Sciatic nerve (tissue), 2 donors: ENCODE measurements around the gene HAO2. TPM values are rescaled to one million over a fixed set of nuclear protein-coding genes. Genes with fewer than 3 reads are reported as not detected.
A peak's percentile ranks its signal among the peaks of the same experiment; 100 is the strongest.
"Not testable (repeated sequence)": the region's sequence is repeated elsewhere in the genome, so short reads cannot be mapped to it uniquely, and the experiment has no call there.

Experiments used
- ATAC-seq: fragments of 200-7000 bp; cut with Tn5 transposase; one replicate; pipeline ENCODE4 v1.9.1; 2020; ENCODE audit warnings: mild to moderate bottlenecking, moderate library complexity
- DNase-seq: peaks from one replicate; pipeline ENCODE4 v3.0.0-alpha.2; 2020; ENCODE audit warnings: low spot score
- intact Hi-C: fragments of 100-400 bp; cut with DNase I; formaldehyde crosslinking; loops from one replicate; pipeline ENCODE4 v1.14.2; 2022
- total RNA-seq: library from RNA; stranded (reverse); fragmentation: NEBNext Ultra II Directional; extraction: Animal tissue kit (Norgen Biotek cat#: 25700); gene quantifications from one replicate; pipeline ENCODE4 v1.2.1, GENCODE V29; 2021
- donor health status: DM: no; HTN: no; CAD: no.
- donor health status: DM: no; HTN: no; CAD: no.

Gene HAO2
- total RNA-seq, 1 donor from 2014 or later, result not detected

GRCh38 chr1:119340861-119341261, 27.7 kb upstream of the HAO2 start:
- intact Hi-C loops, result no loop called here
- no peak for ATAC-seq
- DNase-seq, result no peak

GRCh38 chr1:119341372-119341947, 27.1 kb upstream of the HAO2 start:
- no peak for DNase-seq
- intact Hi-C loops, result no loop called here
- no peak for ATAC-seq

- DNase-seq, result no peak
- intact Hi-C loops, result no loop called here
- ATAC-seq, result no peak
Measured at GRCh38 chr1:119345398-119345797, 23.2 kb upstream of the HAO2 start.

GRCh38 chr1:119347858-119348257, 20.7 kb upstream of the HAO2 start:
- ATAC-seq (no peak), DNase-seq (no peak)
- intact Hi-C loops, result no loop called here

- no peak for DNase-seq
- ATAC-seq, result no peak
- intact Hi-C loops, result no loop called here
Measured at GRCh38 chr1:119348941-119349340, 19.6 kb upstream of the HAO2 start.

- ATAC-seq, intact Hi-C loops, DNase-seq: not testable (repeated sequence)
Measured at GRCh38 chr1:119350866-119351265, 17.7 kb upstream of the HAO2 start.

- DNase-seq (no peak), ATAC-seq (no peak)
- intact Hi-C loops, result no loop called here
Measured at GRCh38 chr1:119351997-119352396, 16.6 kb upstream of the HAO2 start.

- DNase-seq (no peak), ATAC-seq (no peak)
- intact Hi-C loops, result no loop called here
Measured at GRCh38 chr1:119353836-119354235, 14.7 kb upstream of the HAO2 start.

- intact Hi-C loops, result no loop called here
- DNase-seq (no peak), ATAC-seq (no peak)
Measured at GRCh38 chr1:119358636-119359035, 9.9 kb upstream of the HAO2 start.

- intact Hi-C loops, result no loop called here
- no peak for ATAC-seq
- no peak for DNase-seq
Measured at GRCh38 chr1:119359730-119360129, 8.9 kb upstream of the HAO2 start.

GRCh38 chr1:119361205-119361604, 7.4 kb upstream of the HAO2 start:
- intact Hi-C loops, result no loop called here
- ATAC-seq, result no peak
- no peak for DNase-seq

- ATAC-seq (no peak), DNase-seq (no peak)
- intact Hi-C loops, result no loop called here
Measured at GRCh38 chr1:119361620-119362344, 6.8 kb upstream of the HAO2 start.

- DNase-seq (no peak), ATAC-seq (no peak)
- intact Hi-C loops, result no loop called here
Measured at GRCh38 chr1:119363162-119363561, 5.4 kb upstream of the HAO2 start.

GRCh38 chr1:119364640-119365039, 3.9 kb upstream of the HAO2 start:
- no peak for ATAC-seq
- intact Hi-C loops, result no loop called here
- DNase-seq, result no peak

GRCh38 chr1:119366424-119366823, 2.2 kb upstream of the HAO2 start:
- DNase-seq (no peak), ATAC-seq (no peak)
- intact Hi-C loops, result no loop called here

GRCh38 chr1:119367432-119368124, 1.0 kb upstream of the HAO2 start:
- intact Hi-C loops, result no loop called here
- peak; percentile 74 for ATAC-seq

GRCh38 chr1:119370748-119371147, 2.2 kb downstream of the HAO2 start:
- DNase-seq (no peak), ATAC-seq (no peak)
- intact Hi-C loops, result no loop called here

More at GRCh38 chr1:119367432-119368124, 1.0 kb upstream of the HAO2 start:
- no peak for DNase-seq

- intact Hi-C loops, result no loop called here
- DNase-seq, result no peak
- no peak for ATAC-seq
Measured at GRCh38 chr1:119371815-119372214, 3.2 kb downstream of the HAO2 start.

GRCh38 chr1:119372503-119373086, 4.0 kb downstream of the HAO2 start:
- ATAC-seq (peak; percentile 65), DNase-seq (no peak)
- intact Hi-C loops, result no loop called here

- DNase-seq (no peak), ATAC-seq (no peak)
- intact Hi-C loops, result no loop called here
Measured at GRCh38 chr1:119373465-119373864, 4.9 kb downstream of the HAO2 start.
